ENCODE results near the gene HSD17B10. TPM values are rescaled to one million over a fixed set of nuclear protein-coding genes. Genes with fewer than 3 reads are reported as not detected.
A peak's percentile ranks its signal among the peaks of the same experiment; 100 is the strongest.

HSD17B10 gene
- polyA plus RNA-seq, 1 donor (not counting 4 experiments of a cell fraction or from before 2014, with no cell fraction given) = 140 TPM

GRCh38 chrX:53395605-53396298 lies 38.4 kb downstream of the HSD17B10 start:
- no peaks in the 10 kb centered on the region for H3K79me2 ChIP-seq (ENCODE audit: control insufficient read depth, insufficient read depth, low read length)
- no peaks in the 10 kb centered on the region for H3K9me1 ChIP-seq (ENCODE audit: control insufficient read depth, extremely low read depth, insufficient read depth, low read length)
- dilution Hi-C loops (cut with MboI; ENCODE audit: extremely low pct_ligation_motif_present, low sequenced_read_pairs) = no loop called here
- no peaks in the 10 kb centered on the region for H3K4me1 ChIP-seq (ENCODE audit: control insufficient read depth, extremely low read depth, insufficient read depth, low read length)
- no peak for DNase-seq (ENCODE audit: low read depth, low spot score)
- no peak overlapping the region for H3K27ac ChIP-seq (ENCODE audit: control insufficient read depth, insufficient read depth, low read length)
- no peaks in the 10 kb centered on the region for H4K20me1 ChIP-seq (ENCODE audit: control insufficient read depth, extremely low read depth, insufficient read depth, low read length)
- no peak overlapping the region for H3K4me2 ChIP-seq (ENCODE audit: control insufficient read depth, extremely low read depth, insufficient read depth, low read depth, low read length)
- H3K36me3 ChIP-seq (ENCODE audit: control insufficient read depth in 2 of 2, extremely low read depth in 1 of 2, insufficient read depth in 2 of 2, low read length in 2 of 2) = peaks cover 7 to 14% of the 10 kb centered on the region in 2 experiments
- TF ChIP-seq EZH2 (IDR thresholded peaks at IDR 0.05; ENCODE audit: low read length) = no peak
- TF ChIP-seq CTCF (optimal IDR thresholded peaks at IDR 0.05 in 1 of 3, IDR thresholded peaks at IDR 0.05 in 1 of 3, conservative IDR thresholded peaks at IDR 0.05 in 1 of 3; ENCODE audit: extremely low read depth in 1 of 3, insufficient read depth in 2 of 3, low read length in 3 of 3) = no peak
- H3K9ac ChIP-seq (ENCODE audit: control insufficient read depth, extremely low read depth, insufficient read depth, low read length) = no peak overlapping the region
- no peak for FAIRE-seq
- H3K9me3 ChIP-seq (ENCODE audit: control insufficient read depth, low read depth, low read length) = no peaks in the 10 kb centered on the region
- no peak overlapping the region for H2AFZ ChIP-seq (ENCODE audit: control insufficient read depth, low read length)
- H3K4me3 ChIP-seq (ENCODE audit: control insufficient read depth in 2 of 3, extremely low read depth in 1 of 3, insufficient read depth in 2 of 3, low read depth in 1 of 3, low read length in 3 of 3) = no peak overlapping the region
- no peaks in the 10 kb centered on the region for H3K27me3 ChIP-seq (ENCODE audit: control insufficient read depth, extremely low read depth, insufficient read depth, low read length)

- FAIRE-seq = no peak
- H3K36me3 ChIP-seq (ENCODE audit: control insufficient read depth in 2 of 2, extremely low read depth in 1 of 2, insufficient read depth in 2 of 2, low read length in 2 of 2) = peaks cover 16 to 34% of the 10 kb centered on the region in 2 experiments
- H3K27me3 ChIP-seq (ENCODE audit: control insufficient read depth, extremely low read depth, insufficient read depth, low read length) = no peaks in the 10 kb centered on the region
- no peak overlapping the region for H2AFZ ChIP-seq (ENCODE audit: control insufficient read depth, low read length)
- no peaks in the 10 kb centered on the region for H3K9me1 ChIP-seq (ENCODE audit: control insufficient read depth, extremely low read depth, insufficient read depth, low read length)
- H3K4me1 ChIP-seq (ENCODE audit: control insufficient read depth, extremely low read depth, insufficient read depth, low read length) = peaks cover 13% of the 10 kb centered on the region
- no peak for DNase-seq (ENCODE audit: low read depth, low spot score)
- peak overlapping the region; percentile 22 for H3K4me2 ChIP-seq (ENCODE audit: control insufficient read depth, extremely low read depth, insufficient read depth, low read depth, low read length)
- no peak overlapping the region for H3K9ac ChIP-seq (ENCODE audit: control insufficient read depth, extremely low read depth, insufficient read depth, low read length)
- dilution Hi-C loops (cut with MboI; ENCODE audit: extremely low pct_ligation_motif_present, low sequenced_read_pairs) = no loop called here
- no peaks in the 10 kb centered on the region for H3K79me2 ChIP-seq (ENCODE audit: control insufficient read depth, insufficient read depth, low read length)
- no peak overlapping the region for H3K27ac ChIP-seq (ENCODE audit: control insufficient read depth, insufficient read depth, low read length)
- H4K20me1 ChIP-seq (ENCODE audit: control insufficient read depth, extremely low read depth, insufficient read depth, low read length) = no peaks in the 10 kb centered on the region
- no peaks in the 10 kb centered on the region for H3K9me3 ChIP-seq (ENCODE audit: control insufficient read depth, low read depth, low read length)
- H3K4me3 ChIP-seq (ENCODE audit: control insufficient read depth in 2 of 3, extremely low read depth in 1 of 3, insufficient read depth in 2 of 3, low read depth in 1 of 3, low read length in 3 of 3) = no peak overlapping the region
- TF ChIP-seq CTCF (optimal IDR thresholded peaks at IDR 0.05 in 1 of 3, IDR thresholded peaks at IDR 0.05 in 1 of 3, conservative IDR thresholded peaks at IDR 0.05 in 1 of 3; ENCODE audit: extremely low read depth in 1 of 3, insufficient read depth in 2 of 3, low read length in 3 of 3) = no peak
- TF ChIP-seq EZH2 (IDR thresholded peaks at IDR 0.05; ENCODE audit: low read length) = no peak
These were observed 50.6 kb downstream of the HSD17B10 start for GRCh38 chrX:53383376-53384076.

Small RNAs within 50 kb of the gene (small RNA-seq; reads per million reads assigned to genes)
- gene MIR6857 (ENCODE audit: insufficient read length in 3 of 3, low read depth in 3 of 3, low replicate concordance in 1 of 3) = 0.13 to 3.7 (median 0.75) reads per million in 3 experiments
- 0 to 0.25 (median 0) reads per million in 3 experiments for gene VTRNA3-1P (ENCODE audit: insufficient read length in 3 of 3, low read depth in 3 of 3, low replicate concordance in 1 of 3)

Other genes with a start within 250 kb of the HSD17B10 start
- gene KDM5C, start 209.2 kb downstream of the HSD17B10 start, polyA plus RNA-seq = 44.0 to 48.3 TPM (median 46.0 TPM) in 3 replicates
- 3.9 to 7.7 TPM (median 4.7 TPM) in 3 replicates for gene IQSEC2, start 152.8 kb downstream of the HSD17B10 start, polyA plus RNA-seq
- gene SMC1A, start 11.7 kb downstream of the HSD17B10 start, polyA plus RNA-seq = 13.7 to 38.9 TPM (median 24.2 TPM) in 3 replicates
- gene RIBC1, start 11.5 kb downstream of the HSD17B10 start, polyA plus RNA-seq = 0.25 to 0.42 TPM (median 0.36 TPM) in 3 replicates